HCT116 (cell line): ENCODE measurements around the gene TP53TG5. TPM values are rescaled to one million over a fixed set of nuclear protein-coding genes. Genes with fewer than 3 reads are reported as not detected.

Experiments
- ATAC-seq: fragments of 200-7000 bp; cut with Tn5 transposase; 2 replicates; pipeline ENCODE4 v1.9.1; 2020; ENCODE audit warnings: mild to moderate bottlenecking, moderate library complexity
- BruUV-seq: library from RNA; stranded (reverse); fragments of 400-500 nt; replicated peaks from 2 replicates; lab custom pipeline; 2021; lab: Mats Ljungman, UMichigan
- CTCF ChIA-PET: fragments of 300-600 bp; sonication (Branson Sonifier 250); formaldehyde crosslinking; loops from one replicate; lab custom pipeline; 2021; ENCODE audit warnings: antibody characterized with exemption; lab: Charles Lee
- POLR2A ChIA-PET: fragments of 300-600, 350-600 bp; sonication (Branson Sonifier 250); formaldehyde crosslinking; loops from one replicate; lab custom pipeline; 2021; ENCODE audit warnings: antibody characterized with exemption; lab: Charles Lee
- RAD21 ChIA-PET, 2 experiments: fragments of 300-600 bp; sonication (Branson Sonifier 250); formaldehyde crosslinking; loops; one replicate each; lab custom pipeline; 2023; ENCODE audit warnings: low total read pairs in 2 of 2; ENCODE audit not compliant: uncharacterized antibody in 2 of 2, unreplicated experiment in 2 of 2, low non-redundant PET in 1 of 2; lab: Charles Lee
- DNase-seq: peaks from one replicate; pipeline ENCODE4 v3.0.0-alpha.2; 2010; ENCODE audit warnings: low read depth, low spot score
- H2AFZ ChIP-seq: fragments of 200-600 bp; shearing (Covaris generic), sonication (generic); 2 replicates; pipeline ENCODE4 v1.6.1; 2017; ENCODE audit warnings: low read depth, mixed run types, mixed read lengths, antibody characterized with exemption, low read length; ENCODE audit not compliant: poor library complexity, severe bottlenecking
- H3K27ac ChIP-seq: 2 replicates; pipeline ENCODE4 v1.5.1; 2012; ENCODE audit warnings: low read depth, low read length
- H3K27me3 ChIP-seq: fragments of 200-600 bp; sonication (generic); 2 replicates; pipeline ENCODE4 v1.6.1; 2016; ENCODE audit warnings: mixed run types, low read length, mixed read lengths; ENCODE audit not compliant: insufficient read depth
- H3K36me3 ChIP-seq, 2 experiments: fragments of 200-500 bp in 1 of 2; fragments of 200-600 bp in 1 of 2; sonication (Bioruptor generic) in 1 of 2; sonication (generic) in 1 of 2; 2 replicates each; pipeline versions ENCODE4 v1.5.1 to v1.6.1; 2014 to 2016; ENCODE audit warnings: low read length in 2 of 2, inconsistent platforms in 1 of 2, mixed read lengths in 1 of 2, mixed run types in 1 of 2; ENCODE audit not compliant: insufficient read depth in 2 of 2, control insufficient read depth in 1 of 2
- H3K4me1 ChIP-seq, 2 experiments: fragments of 200-600 bp in 1 of 2; sonication (generic) in 1 of 2; 2 replicates each; pipeline versions ENCODE4 v1.5.1 to v1.6.1; 2012 to 2017; ENCODE audit warnings: low read length in 2 of 2, inconsistent platforms in 1 of 2, mild to moderate bottlenecking in 1 of 2, mixed read lengths in 1 of 2, mixed run types in 1 of 2, moderate library complexity in 1 of 2; ENCODE audit not compliant: insufficient read depth in 2 of 2, control insufficient read depth in 1 of 2
- H3K4me2 ChIP-seq: fragments of 200-600 bp; sonication (generic); 2 replicates; pipeline ENCODE4 v1.6.1; 2017; ENCODE audit warnings: mixed run types, low read length, mixed read lengths
- H3K4me3 ChIP-seq, 2 experiments: fragments of 200-600 bp in 1 of 2; sonication (generic) in 1 of 2; replicated peaks in 1 of 2; 2 replicates each; pipeline ENCODE4 v1.5.1; 2011 to 2016; ENCODE audit warnings: low read length in 2 of 2, control low read depth in 1 of 2, low read depth in 1 of 2, mild to moderate bottlenecking in 1 of 2, mixed read lengths in 1 of 2, mixed run types in 1 of 2
- H3K79me2 ChIP-seq: fragments of 200-600 bp; sonication (generic); 2 replicates; pipeline ENCODE4 v1.6.1; 2017; ENCODE audit warnings: mild to moderate bottlenecking, mixed run types, low read length, moderate library complexity, mixed read lengths; ENCODE audit not compliant: insufficient read depth
- H3K9ac ChIP-seq: fragments of 200-600 bp; sonication (generic); 2 replicates; pipeline ENCODE4 v1.6.1; 2016; ENCODE audit warnings: low read length, mixed read lengths
- H3K9me2 ChIP-seq: fragments of 200-600 bp; sonication (generic), shearing (Covaris generic); 2 replicates; pipeline ENCODE4 v1.6.1; 2017; ENCODE audit warnings: mixed run types, mild to moderate bottlenecking, moderate library complexity; ENCODE audit not compliant: insufficient read depth
- H3K9me3 ChIP-seq, 2 experiments: fragments of 200-500 bp in 1 of 2; fragments of 200-600 bp in 1 of 2; sonication (Bioruptor generic) in 1 of 2; sonication (generic) in 1 of 2; 2 replicates each; pipeline ENCODE4 v1.6.1; 2014 to 2017; ENCODE audit warnings: low read length in 2 of 2, mixed read lengths in 2 of 2, inconsistent platforms in 1 of 2, low read depth in 1 of 2, mild to moderate bottlenecking in 1 of 2, mixed run types in 1 of 2, moderate library complexity in 1 of 2; ENCODE audit not compliant: control insufficient read depth in 1 of 2, insufficient read depth in 1 of 2
- H4K20me1 ChIP-seq: fragments of 200-600 bp; sonication (generic), shearing (Covaris generic); 2 replicates; pipeline ENCODE4 v1.6.1; 2017; ENCODE audit warnings: mixed run types, mild to moderate bottlenecking, moderate library complexity; ENCODE audit not compliant: insufficient read depth
- CBX3 ChIP-seq: IDR thresholded peaks from 2 replicates; pipeline ENCODE4 v1.6.1; 2012; ENCODE audit warnings: low read depth
- EZH2phosphoT487 ChIP-seq: fragments of 200-600 bp; IDR thresholded peaks from 2 replicates; pipeline ENCODE4 v1.6.1; 2018; ENCODE audit warnings: antibody characterized with exemption, borderline replicate concordance
- JUND ChIP-seq: IDR thresholded peaks from 2 replicates; pipeline ENCODE4 v1.6.1; 2012
- POLR2A ChIP-seq: IDR thresholded peaks from 2 replicates; pipeline ENCODE4 v1.7.0; 2011; ENCODE audit warnings: borderline replicate concordance; ENCODE audit not compliant: insufficient read depth, insufficient read length; ENCODE audit errors: extremely low read depth
- intact Hi-C: fragments of 100-400 bp; cut with micrococcal nuclease; formaldehyde crosslinking; loops from 2 replicates; pipeline ENCODE4 v1.10.0; 2022
- total RNA-seq: library from RNA; stranded (reverse); gene quantifications from one replicate; pipeline ENCODE4 v1.2.1, GENCODE V29; 2021; ENCODE audit not compliant: unreplicated experiment
- TF ChIP-seq, protein P1 (sequence below), 3 experiments: fragments of 200-600 bp in 1 of 3; sonication (generic) in 1 of 3; IDR thresholded peaks in 2 of 3; conservative IDR thresholded peaks in 1 of 3; 2 replicates each; pipeline ENCODE4 v1.5.1; 2012 to 2017; ENCODE audit warnings: low read depth in 2 of 3, low read length in 2 of 3, antibody characterized with exemption in 1 of 3, borderline replicate concordance in 1 of 3, control low read depth in 1 of 3, mild to moderate bottlenecking in 1 of 3, mixed read lengths in 1 of 3, mixed run types in 1 of 3, moderate library complexity in 1 of 3; ENCODE audit not compliant: insufficient read depth in 1 of 3

TP53TG5 gene
- total RNA-seq, 1 experiment from 2014 or later = 0.76 TPM

DNA sequence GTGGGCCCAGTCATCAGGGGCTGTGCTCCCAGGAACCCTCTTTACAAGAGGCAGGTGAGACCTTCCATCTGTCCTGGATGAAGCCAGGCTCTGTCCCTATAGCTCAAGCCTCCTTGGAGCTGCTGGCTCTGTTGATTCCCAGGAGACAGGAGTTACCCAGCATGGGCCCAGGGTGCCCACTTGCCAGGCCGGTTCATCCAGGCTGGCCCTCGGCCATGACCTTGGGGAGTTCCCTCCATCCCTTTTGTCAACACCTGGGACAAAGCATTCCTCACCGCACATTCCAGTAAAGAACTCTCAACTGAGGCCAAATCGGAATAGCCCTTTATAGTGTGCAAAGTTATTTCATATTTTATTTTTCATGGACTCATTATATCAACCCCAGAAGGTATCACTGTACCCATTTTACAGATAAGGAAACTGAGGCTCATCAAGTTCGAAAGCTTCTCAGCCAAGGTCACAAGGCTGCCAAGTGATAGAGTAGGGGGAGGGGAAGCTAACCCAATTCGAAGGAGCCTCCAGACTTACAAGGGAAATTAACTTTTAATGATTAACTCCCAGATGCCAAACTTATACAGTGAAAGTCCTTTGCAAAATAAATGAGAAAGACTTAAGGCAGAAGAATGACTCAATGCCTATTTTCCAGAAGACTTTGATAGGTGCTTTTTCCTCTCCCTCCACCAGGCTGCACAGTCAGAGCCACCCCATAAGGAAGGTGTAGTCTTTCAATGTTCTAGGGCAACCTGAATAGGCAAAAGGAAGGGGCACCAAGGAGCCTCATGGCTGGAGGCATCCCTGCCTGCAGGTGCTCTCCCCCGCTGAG, 48.4 kb downstream of the TP53TG5 start:
- RAD21 ChIA-PET = no interaction called here

DNA sequence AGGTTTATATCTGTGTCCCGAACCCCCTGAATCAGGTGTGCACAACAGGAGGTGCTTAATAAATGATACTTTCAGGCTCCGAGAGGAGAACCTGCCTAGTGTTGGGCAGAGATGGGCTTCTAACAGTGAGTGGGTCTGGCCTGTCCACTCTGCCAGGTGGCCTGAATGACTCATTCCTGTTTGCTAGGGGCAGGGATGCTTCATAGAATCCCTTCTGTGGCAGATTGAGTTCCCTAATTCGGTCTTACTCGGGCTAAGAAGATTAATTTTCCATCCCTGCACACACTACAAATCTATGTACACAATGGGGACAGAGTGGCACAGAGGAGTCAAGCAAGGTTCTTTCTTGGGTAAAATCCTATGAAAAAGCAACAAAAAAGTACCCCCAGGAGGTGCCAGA, 49.7 kb downstream of the TP53TG5 start:
- Histone ChIP-seq H3K79me2 (0 out of 2 replicates have a peak, but pooled peaks cover 14% of the 10 kb centered on the region), H3K27ac (no peak overlapping the region)

More for the DNA sequence above, 48.4 kb downstream of the TP53TG5 start:
- H3K9me2 ChIP-seq = no peaks in the 10 kb centered on the region
- peaks cover 3% of the 10 kb centered on the region; the same call in 1 of the 2 replicates for H4K20me1 ChIP-seq
- CTCF ChIA-PET = interaction anchor here (1.0 kb wide), 1 partner anchor 107 kb away, joined by 4 read pairs; no protein-coding TSS in a partner anchor
- BruUV-seq = no TSS peak
- no peak overlapping the region for H3K4me2 ChIP-seq
- peaks cover 32 to 54% of the 10 kb centered on the region in 2 experiments for H3K36me3 ChIP-seq
- no peak overlapping the region for H3K27ac ChIP-seq
- intact Hi-C loops = no loop called here
- peaks cover 16% of the 10 kb centered on the region; the same call in 1 of the 2 replicates for H3K79me2 ChIP-seq
- no peaks in the 10 kb centered on the region for H3K27me3 ChIP-seq
- no peak overlapping the region for H2AFZ ChIP-seq
- no peak; the same call in 1 of the 2 replicates for ATAC-seq
- no peak for DNase-seq
- TF ChIP-seq, protein P1, sequence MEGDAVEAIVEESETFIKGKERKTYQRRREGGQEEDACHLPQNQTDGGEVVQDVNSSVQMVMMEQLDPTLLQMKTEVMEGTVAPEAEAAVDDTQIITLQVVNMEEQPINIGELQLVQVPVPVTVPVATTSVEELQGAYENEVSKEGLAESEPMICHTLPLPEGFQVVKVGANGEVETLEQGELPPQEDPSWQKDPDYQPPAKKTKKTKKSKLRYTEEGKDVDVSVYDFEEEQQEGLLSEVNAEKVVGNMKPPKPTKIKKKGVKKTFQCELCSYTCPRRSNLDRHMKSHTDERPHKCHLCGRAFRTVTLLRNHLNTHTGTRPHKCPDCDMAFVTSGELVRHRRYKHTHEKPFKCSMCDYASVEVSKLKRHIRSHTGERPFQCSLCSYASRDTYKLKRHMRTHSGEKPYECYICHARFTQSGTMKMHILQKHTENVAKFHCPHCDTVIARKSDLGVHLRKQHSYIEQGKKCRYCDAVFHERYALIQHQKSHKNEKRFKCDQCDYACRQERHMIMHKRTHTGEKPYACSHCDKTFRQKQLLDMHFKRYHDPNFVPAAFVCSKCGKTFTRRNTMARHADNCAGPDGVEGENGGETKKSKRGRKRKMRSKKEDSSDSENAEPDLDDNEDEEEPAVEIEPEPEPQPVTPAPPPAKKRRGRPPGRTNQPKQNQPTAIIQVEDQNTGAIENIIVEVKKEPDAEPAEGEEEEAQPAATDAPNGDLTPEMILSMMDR (IDR thresholded peaks at IDR 0.05 in 2 of 3, conservative IDR thresholded peaks at IDR 0.05 in 1 of 3; ENCODE audit: borderline replicate concordance in 1 of 3, insufficient read depth in 1 of 3, low read depth in 2 of 3, low read length in 2 of 3) = 0 out of 6 replicates have a peak, but pooled peaks of 1 of the 3 experiments have one; percentile 10
- TF ChIP-seq EZH2phosphoT487 = no peak
- TF ChIP-seq, all 23 proteins: peak for 1
- POLR2A ChIA-PET = no interaction called here
- no peaks in the 10 kb centered on the region for H3K9me3 ChIP-seq
- H3K4me1 ChIP-seq = no peaks in the 10 kb centered on the region
- H3K4me3 ChIP-seq = no peak overlapping the region
- H3K9ac ChIP-seq = no peak overlapping the region

More for the DNA sequence above, 49.7 kb downstream of the TP53TG5 start:
- no peak overlapping the region for H2AFZ ChIP-seq
- H4K20me1 ChIP-seq = peaks cover 3% of the 10 kb centered on the region; the same call in 1 of the 2 replicates
- no TSS peak for BruUV-seq
- no peak overlapping the region for H3K9ac ChIP-seq
- RAD21 ChIA-PET = no interaction called here
- ATAC-seq (no peak), DNase-seq (no peak)
- no peaks in the 10 kb centered on the region for H3K9me3 ChIP-seq
- H3K36me3 ChIP-seq = peaks cover 29 to 53% of the 10 kb centered on the region in 2 experiments
- TF ChIP-seq POLR2A = no peak
- no peak for TF ChIP-seq JUND
- no peak for TF ChIP-seq CBX3
- intact Hi-C loops = no loop called here
- H3K4me2 ChIP-seq = no peak overlapping the region
- no peaks in the 10 kb centered on the region for H3K9me2 ChIP-seq
- POLR2A ChIA-PET = no interaction called here
- H3K27me3 ChIP-seq = no peaks in the 10 kb centered on the region
- CTCF ChIA-PET = interaction anchor here (1.7 kb wide), 1 partner anchor 443 kb away, joined by 3 read pairs; no protein-coding TSS in a partner anchor
- no peak overlapping the region for H3K4me3 ChIP-seq
- H3K4me1 ChIP-seq = no peaks in the 10 kb centered on the region
